ENCODE measurements around the gene TTC17. TPM values are rescaled to one million over a fixed set of nuclear protein-coding genes. Genes with fewer than 3 reads are reported as not detected.

The TTC17 gene
- total and polyA plus RNA-seq, 2 of the 8 experiments (the other 6 are each of a cell fraction or from before 2014, with no cell fraction given) = 65.1 to 80.1 TPM

DNA sequence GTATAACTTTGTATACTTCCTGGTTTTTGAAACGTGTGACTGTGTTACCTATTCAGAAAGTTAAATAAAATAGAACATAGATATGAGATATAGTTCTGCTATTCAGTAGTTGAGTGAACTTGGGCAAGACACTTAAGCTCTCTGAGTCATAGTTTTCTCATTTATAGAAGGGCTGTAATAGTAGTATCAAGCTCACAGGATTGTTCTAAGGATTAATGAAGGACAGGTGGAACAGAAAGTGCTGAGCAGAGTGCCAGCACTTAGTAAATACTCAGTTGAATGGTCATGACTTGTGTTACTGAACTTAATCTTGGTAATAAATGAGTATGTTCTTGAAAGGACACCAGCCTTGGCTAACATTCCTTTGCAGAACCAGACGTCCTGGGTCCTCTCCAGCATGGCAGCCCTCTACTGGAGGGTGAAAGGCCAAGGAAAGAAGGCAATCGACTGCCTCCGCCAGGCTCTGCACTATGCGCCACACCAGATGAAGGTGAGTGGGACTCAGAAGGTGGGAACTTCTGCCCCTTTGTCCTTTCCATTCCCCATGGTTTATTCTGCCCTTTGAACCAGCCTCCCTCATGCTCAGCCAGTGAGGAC, 131.2 kb downstream of the TTC17 start:
- Histone ChIP-seq H3K36me3 (ENCODE audit: control insufficient read depth in 2 of 4, insufficient read depth in 4 of 4, low read length in 3 of 4) (peaks cover 2 to 37% (median 16%) of the 10 kb centered on the region in 4 experiments; a peak in 6 of 8 replicates), H3K27ac (ENCODE audit: low read depth, low read length) (no peak overlapping the region), H3K79me1 (ENCODE audit: low read depth, low read length) (no peaks in the 10 kb centered on the region), H3K23me2 (ENCODE audit: low read depth, low read length) (no peaks in the 10 kb centered on the region), H3K14ac (ENCODE audit: insufficient read length) (no peak overlapping the region), H3K4ac (replicated peaks; ENCODE audit: insufficient read length, low read depth, low read length) (no peak overlapping the region), H4K91ac (replicated peaks; ENCODE audit: insufficient read length, low read length) (no peak overlapping the region), H3K4me1 (replicated peaks in 1 of 4; ENCODE audit: control insufficient read depth in 3 of 4, insufficient read depth in 4 of 4, low read length in 3 of 4) (no peaks in the 10 kb centered on the region), H3K23ac (ENCODE audit: insufficient read length) (no peak overlapping the region), H4K5ac (ENCODE audit: insufficient read length, low read depth, low read length) (no peak overlapping the region), H3K4me3 (ENCODE audit: extremely low read depth in 1 of 4, insufficient read depth in 2 of 4, low read depth in 3 of 4, low read length in 4 of 4) (no peak overlapping the region), H2BK20ac (ENCODE audit: low read length) (no peak overlapping the region), H2BK15ac (ENCODE audit: low read length) (no peak overlapping the region), H3K79me2 (ENCODE audit: control insufficient read depth in 1 of 2, insufficient read depth in 2 of 2, low read length in 2 of 2) (no peaks in the 10 kb centered on the region), H3K27me3 (replicated peaks in 1 of 4; ENCODE audit: control insufficient read depth in 3 of 4, extremely low read depth in 1 of 4, insufficient read depth in 3 of 4, low read length in 3 of 4) (no peaks in the 10 kb centered on the region), H3K4me2 (ENCODE audit: insufficient read depth in 1 of 2, low read depth in 2 of 2, low read length in 2 of 2) (no peak overlapping the region), H4K20me1 (replicated peaks in 1 of 2; ENCODE audit: control insufficient read depth in 1 of 2, insufficient read depth in 2 of 2, low read length in 2 of 2) (no peaks in the 10 kb centered on the region), H3K9me3 (ENCODE audit: insufficient read depth in 2 of 2, low read depth in 1 of 2, low read length in 1 of 2) (no peaks in the 10 kb centered on the region), H2BK12ac (ENCODE audit: low read depth, low read length) (no peak overlapping the region), H2AFZ (ENCODE audit: low read length) (no peak overlapping the region), H4K8ac (ENCODE audit: extremely low read depth, insufficient read depth, low read length) (no peak overlapping the region), H3K9ac (replicated peaks in 1 of 4; ENCODE audit: extremely low read depth in 1 of 4, low read depth in 3 of 4, low read length in 3 of 4) (no peak overlapping the region), H2BK120ac (replicated peaks; ENCODE audit: low read depth, low read length) (no peak overlapping the region), H2BK5ac (ENCODE audit: low read depth, low read length) (no peak overlapping the region), H3K56ac (replicated peaks; ENCODE audit: insufficient read length, low read depth, low read length) (no peak overlapping the region), H3K18ac (ENCODE audit: extremely low read depth, low read length) (no peak overlapping the region), H2AK5ac (ENCODE audit: low read depth, low read length) (no peak overlapping the region)
- ChIA-PET POLR2A (ENCODE audit: partially characterized antibody) (interaction anchor here (1.4 kb wide), 1 partner anchor 9 kb away, joined by 4 read pairs; no protein-coding TSS in a partner anchor), CTCF (ENCODE audit: partially characterized antibody) (interaction anchor here (1.7 kb wide), 1 partner anchor 14 kb away, joined by 3 read pairs; no protein-coding TSS in a partner anchor)
- DNase-seq (ENCODE audit: low read depth in 1 of 2, low spot score in 2 of 2) = no peak
- WGBS, 2 experiments (ENCODE audit: extremely low coverage in 1 of 2, insufficient coverage in 1 of 2, insufficient read length in 1 of 2, insufficient replicate concordance in 2 of 2, low coverage in 1 of 2, low lambda C conversion rate in 2 of 2, missing lambda C conversion rate in 1 of 2) = 95% methylated on average over 5 of the region's 5 CpGs; no CpG with 5 or more reads in 1 of the 2 experiments
- FAIRE-seq = no peak
- no peak for TF ChIP-seq POU5F1 (IDR thresholded peaks at IDR 0.05; ENCODE audit: low read depth, low read length)
- TF ChIP-seq, protein P1, sequence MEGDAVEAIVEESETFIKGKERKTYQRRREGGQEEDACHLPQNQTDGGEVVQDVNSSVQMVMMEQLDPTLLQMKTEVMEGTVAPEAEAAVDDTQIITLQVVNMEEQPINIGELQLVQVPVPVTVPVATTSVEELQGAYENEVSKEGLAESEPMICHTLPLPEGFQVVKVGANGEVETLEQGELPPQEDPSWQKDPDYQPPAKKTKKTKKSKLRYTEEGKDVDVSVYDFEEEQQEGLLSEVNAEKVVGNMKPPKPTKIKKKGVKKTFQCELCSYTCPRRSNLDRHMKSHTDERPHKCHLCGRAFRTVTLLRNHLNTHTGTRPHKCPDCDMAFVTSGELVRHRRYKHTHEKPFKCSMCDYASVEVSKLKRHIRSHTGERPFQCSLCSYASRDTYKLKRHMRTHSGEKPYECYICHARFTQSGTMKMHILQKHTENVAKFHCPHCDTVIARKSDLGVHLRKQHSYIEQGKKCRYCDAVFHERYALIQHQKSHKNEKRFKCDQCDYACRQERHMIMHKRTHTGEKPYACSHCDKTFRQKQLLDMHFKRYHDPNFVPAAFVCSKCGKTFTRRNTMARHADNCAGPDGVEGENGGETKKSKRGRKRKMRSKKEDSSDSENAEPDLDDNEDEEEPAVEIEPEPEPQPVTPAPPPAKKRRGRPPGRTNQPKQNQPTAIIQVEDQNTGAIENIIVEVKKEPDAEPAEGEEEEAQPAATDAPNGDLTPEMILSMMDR (IDR thresholded peaks at IDR 0.05; ENCODE audit: control extremely low read depth in 1 of 3, insufficient read depth in 1 of 3, low read depth in 1 of 3, low read length in 3 of 3) = no peak

Measured in H1 (cell line).